Measurements from ENCODE around the gene CHTF8. TPM values are rescaled to one million over a fixed set of nuclear protein-coding genes. Genes with fewer than 3 reads are reported as not detected.

Gene CHTF8
- total and polyA plus RNA-seq, 5 experiments from 2014 or later, result 126 to 192 (median 165) TPM

DNA sequence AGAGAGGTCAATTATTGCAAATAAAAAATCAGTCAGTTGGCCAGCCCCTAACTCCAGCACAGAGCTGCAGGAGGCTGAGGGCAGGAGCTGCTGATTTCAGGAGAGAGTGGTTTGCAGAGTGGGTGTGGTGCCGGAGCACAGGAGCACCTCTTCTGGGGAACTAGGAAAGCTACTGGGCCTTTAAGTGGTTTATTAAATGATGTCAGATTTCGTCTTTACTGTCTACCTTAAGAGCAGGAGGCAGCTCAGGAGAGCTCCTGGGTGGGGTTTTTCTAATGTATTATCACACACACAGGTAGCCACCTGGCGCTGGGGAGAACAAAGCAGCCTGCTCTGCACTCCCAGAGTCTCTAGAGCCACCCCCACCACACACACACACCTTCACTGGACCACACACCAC is 38.4 kb downstream of the CHTF8 start:
- no peaks in the 10 kb centered on the region for H3K36me3 Mint-ChIP-seq
- DNase-seq (no peak), ATAC-seq (no peak)
- peaks cover 0 to 5% (median 1%) of the 10 kb centered on the region in 4 donors for H3K4me1 Mint-ChIP-seq
- H3K27ac Mint-ChIP-seq, result peak overlapping the region in 1 of 10 donors; percentile 34
- no peak overlapping the region for H3K4me3 Mint-ChIP-seq
- POLR2A ChIA-PET, result no interaction called here
- H3K9me3 Mint-ChIP-seq, result no peaks in the 10 kb centered on the region
- no peaks in the 10 kb centered on the region for H3K27me3 Mint-ChIP-seq

DNA sequence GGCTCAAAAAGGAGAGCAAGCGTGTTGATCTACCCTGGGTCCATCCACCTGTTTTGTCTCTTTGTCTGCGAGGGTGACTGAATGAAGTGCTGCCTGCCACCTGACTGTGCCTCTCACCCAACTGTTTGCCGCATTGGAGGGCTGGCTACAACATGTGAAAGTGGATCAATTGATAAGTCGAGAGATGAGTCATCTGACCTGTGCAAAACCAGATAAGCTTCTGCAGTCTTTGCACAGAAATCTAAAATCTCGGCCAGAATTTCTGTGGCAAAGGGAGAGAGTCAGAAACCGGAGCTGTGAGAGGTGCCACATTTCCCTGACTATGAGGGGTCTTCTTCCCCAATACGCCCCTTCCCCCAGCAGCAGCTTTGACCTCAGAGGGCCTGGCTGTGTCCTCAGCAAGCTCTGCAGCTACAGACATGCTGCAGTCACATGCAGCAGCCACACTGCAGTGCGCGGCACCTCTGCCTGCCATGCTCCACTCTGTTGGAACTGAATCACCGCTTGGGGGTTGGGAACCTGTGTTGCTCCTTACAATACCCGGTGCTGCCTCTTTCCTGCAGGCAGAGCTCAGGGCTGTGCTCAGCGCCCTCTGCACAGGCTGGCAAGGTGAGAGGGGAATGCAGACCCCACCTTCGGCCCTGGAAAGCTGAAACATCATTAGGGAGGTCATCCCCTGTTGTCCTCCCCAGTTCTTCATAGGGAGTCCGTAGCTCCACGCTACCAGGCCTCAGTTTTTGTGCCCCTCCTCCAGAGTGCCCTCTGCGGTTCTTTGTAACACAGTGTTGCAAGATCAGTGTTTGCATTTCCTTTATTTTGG is 43.1 kb downstream of the CHTF8 start:
- Mint-ChIP-seq H3K4me3 (no peak overlapping the region), H3K9me3 (no peaks in the 10 kb centered on the region)
- no peak for DNase-seq

DNA sequence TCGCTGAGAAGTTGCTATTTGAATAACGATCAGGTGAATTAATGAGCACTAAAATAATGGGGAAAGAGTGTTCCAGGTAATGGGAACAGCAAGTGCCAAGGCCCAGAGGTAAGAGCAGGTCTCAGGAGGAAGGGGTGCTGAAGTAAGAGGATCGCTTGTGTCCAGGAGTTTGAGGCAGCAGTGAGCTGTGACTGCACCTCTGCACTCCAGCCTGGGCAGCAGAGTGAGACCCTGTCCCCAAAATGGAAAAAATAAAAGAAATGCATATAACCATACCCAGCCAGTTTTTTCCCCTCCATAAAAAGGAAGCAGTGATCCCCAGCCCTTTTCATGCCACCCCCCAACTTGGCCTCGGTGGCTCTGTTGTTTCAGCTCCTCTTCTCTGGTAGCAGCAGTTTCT is 43.7 kb downstream of the CHTF8 start:
- Mint-ChIP-seq H3K9me3 (no peaks in the 10 kb centered on the region), H3K4me3 (no peak overlapping the region), H3K27me3 (no peaks in the 10 kb centered on the region), H3K36me3 (peaks cover 0 to 17% (median 4%) of the 10 kb centered on the region in 3 donors), H3K4me1 (peaks cover 0 to 8% (median 4%) of the 10 kb centered on the region in 4 donors), H3K27ac (peak overlapping the region in 5 of 10 donors; percentile 2 to 71 (median 56))
- DNase-seq, result no peak
- no peak for ATAC-seq
- POLR2A ChIA-PET, result no interaction called here

More for the DNA sequence above, 43.1 kb downstream of the CHTF8 start:
- ATAC-seq, result no peak
- Mint-ChIP-seq H3K4me1 (peaks cover 0 to 8% (median 4%) of the 10 kb centered on the region in 4 donors), H3K27me3 (no peaks in the 10 kb centered on the region), H3K36me3 (peaks cover 0 to 11% (median 4%) of the 10 kb centered on the region in 3 donors), H3K27ac (peak overlapping the region in 5 of 10 donors; percentile 19 to 74 (median 64))
- POLR2A ChIA-PET, result no interaction called here

DNA sequence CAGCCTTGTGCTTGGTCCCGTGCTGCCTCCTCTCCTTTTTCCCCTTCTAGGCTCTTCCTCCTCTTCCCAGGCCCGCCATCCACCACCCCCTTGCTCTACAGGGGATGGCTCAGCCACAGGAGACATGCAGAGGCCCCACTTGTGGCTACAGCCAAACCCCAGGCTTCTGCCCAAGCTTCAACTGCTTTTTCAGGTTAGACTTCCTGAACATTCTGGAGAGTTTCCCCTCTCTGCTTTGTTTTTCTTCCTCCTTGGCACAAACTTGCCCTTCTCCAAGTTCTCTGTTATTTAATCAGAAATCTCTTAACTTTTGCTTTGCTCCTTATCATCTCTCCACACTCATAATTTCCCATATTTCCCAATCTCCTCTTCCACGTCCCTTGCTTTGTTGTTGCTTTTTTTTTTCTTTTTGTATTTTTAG is 45.2 kb downstream of the CHTF8 start:
- DNase-seq (no peak), ATAC-seq (no peak)
- Mint-ChIP-seq H3K27me3 (no peaks in the 10 kb centered on the region), H3K27ac (peak overlapping the region in 5 of 10 donors; percentile 32 to 81 (median 74)), H3K36me3 (peaks cover 0 to 24% (median 8%) of the 10 kb centered on the region in 3 donors), H3K4me1 (peaks cover 0 to 8% (median 4%) of the 10 kb centered on the region in 4 donors), H3K4me3 (no peak overlapping the region), H3K9me3 (no peaks in the 10 kb centered on the region)
- POLR2A ChIA-PET, result no interaction called here

DNA sequence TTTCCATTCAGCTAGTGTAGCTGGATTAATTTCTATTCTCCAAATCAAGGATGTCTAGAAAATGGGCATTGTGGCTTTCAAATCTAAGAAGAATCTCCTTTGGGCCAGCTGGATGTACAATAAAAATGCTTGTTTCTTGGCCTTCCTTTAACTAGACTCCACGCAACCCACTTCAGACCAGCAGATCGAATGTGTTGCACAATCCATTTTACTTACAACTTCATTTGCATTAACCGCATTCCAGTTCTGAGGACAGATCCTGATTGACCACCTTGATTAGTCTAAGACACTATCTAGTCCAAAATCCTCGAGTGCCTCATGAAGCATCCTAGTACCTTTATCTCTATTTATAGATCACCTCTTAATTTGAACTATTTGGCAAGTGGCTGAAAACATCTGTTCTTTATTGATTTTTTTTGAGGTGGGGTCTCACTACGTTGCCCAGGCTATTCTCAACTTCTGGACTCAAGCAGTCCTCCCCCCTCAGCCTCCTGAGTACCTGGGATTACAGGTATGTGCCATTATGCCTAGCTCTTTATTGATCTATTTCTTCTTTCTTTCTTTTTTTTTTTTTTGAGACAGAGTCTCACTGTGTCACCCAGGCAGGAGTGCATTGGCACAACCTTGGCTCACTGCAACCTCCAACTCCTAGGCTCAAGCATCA is 47.2 kb downstream of the CHTF8 start:
- Mint-ChIP-seq H3K4me1 (peaks cover 0 to 8% (median 3%) of the 10 kb centered on the region in 4 donors), H3K27me3 (no peaks in the 10 kb centered on the region), H3K4me3 (no peak overlapping the region), H3K27ac (peak overlapping the region in 2 of 10 donors; percentile 24 to 38), H3K9me3 (no peaks in the 10 kb centered on the region), H3K36me3 (peaks cover 0 to 24% (median 8%) of the 10 kb centered on the region in 3 donors)
- DNase-seq (no peak), ATAC-seq (no peak)
- POLR2A ChIA-PET, result no interaction called here

DNA sequence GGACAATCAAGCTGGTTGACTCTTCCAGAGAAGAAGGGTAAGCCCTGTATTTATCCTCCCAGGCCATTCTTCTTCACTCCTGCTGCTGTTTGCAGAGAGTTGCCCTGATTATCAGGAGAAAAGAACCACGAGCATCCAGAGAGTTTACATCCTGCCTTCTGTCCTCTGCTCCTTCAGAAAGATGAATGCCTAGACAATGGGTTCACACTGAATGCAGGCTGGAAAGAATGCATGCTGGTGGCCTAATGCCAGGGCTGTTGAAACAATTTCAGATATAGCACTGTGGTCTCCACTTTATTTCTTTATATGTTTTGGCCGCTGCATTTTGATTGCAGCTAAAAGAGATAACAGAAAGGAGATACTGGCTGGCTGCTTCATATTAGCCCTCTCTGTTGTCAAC is 48.1 kb downstream of the CHTF8 start:
- H3K4me1 Mint-ChIP-seq, result peaks cover 0 to 6% (median 2%) of the 10 kb centered on the region in 4 donors
- no peaks in the 10 kb centered on the region for H3K27me3 Mint-ChIP-seq
- H3K4me3 Mint-ChIP-seq, result no peak overlapping the region
- no peak overlapping the region for H3K27ac Mint-ChIP-seq
- H3K36me3 Mint-ChIP-seq, result peaks cover 0 to 24% (median 8%) of the 10 kb centered on the region in 3 donors
- no peaks in the 10 kb centered on the region for H3K9me3 Mint-ChIP-seq
- no peak for ATAC-seq
- no peak for DNase-seq
- POLR2A ChIA-PET, result no interaction called here

DNA sequence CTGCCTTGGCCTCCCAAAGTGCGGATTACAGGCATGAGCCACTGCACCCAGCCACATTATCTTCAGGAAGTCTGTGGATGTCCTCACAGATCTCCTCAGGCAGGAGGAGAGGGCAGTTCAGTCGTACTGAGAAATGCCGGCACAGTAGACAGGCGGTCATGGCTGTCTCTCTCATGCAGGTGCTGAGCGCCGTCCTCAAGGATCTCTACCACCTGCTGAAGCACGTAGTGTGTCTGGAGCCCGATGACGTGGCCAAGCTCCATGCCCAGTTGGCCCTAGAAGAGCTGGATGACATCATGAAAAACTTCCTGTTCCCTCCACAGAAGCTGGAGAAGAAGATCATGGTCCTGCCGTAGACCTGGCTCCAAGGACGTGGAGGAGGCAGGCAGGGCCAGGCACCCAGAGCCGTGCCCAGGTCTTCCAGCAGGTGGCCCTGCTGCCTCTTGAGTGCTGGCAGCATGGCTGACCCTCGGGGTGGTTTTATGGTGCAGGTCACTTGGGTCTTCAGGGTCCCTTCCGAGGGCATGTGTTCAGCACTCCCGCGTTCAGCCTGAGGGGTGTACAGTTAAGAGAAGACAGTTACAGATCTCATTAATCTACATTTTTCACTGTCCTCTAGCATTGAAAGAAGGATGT is 49.0 kb downstream of the CHTF8 start:
- ATAC-seq (no peak), DNase-seq (no peak)
- peak overlapping the region in 2 of 10 donors; percentile 10 to 67 for H3K27ac Mint-ChIP-seq
- no peaks in the 10 kb centered on the region for H3K9me3 Mint-ChIP-seq
- H3K4me1 Mint-ChIP-seq, result peaks cover 0 to 4% (median 0%) of the 10 kb centered on the region in 4 donors
- peaks cover 0 to 24% (median 8%) of the 10 kb centered on the region in 3 donors for H3K36me3 Mint-ChIP-seq
- H3K27me3 Mint-ChIP-seq, result no peaks in the 10 kb centered on the region
- H3K4me3 Mint-ChIP-seq, result no peak overlapping the region
- POLR2A ChIA-PET, result no interaction called here

DNA sequence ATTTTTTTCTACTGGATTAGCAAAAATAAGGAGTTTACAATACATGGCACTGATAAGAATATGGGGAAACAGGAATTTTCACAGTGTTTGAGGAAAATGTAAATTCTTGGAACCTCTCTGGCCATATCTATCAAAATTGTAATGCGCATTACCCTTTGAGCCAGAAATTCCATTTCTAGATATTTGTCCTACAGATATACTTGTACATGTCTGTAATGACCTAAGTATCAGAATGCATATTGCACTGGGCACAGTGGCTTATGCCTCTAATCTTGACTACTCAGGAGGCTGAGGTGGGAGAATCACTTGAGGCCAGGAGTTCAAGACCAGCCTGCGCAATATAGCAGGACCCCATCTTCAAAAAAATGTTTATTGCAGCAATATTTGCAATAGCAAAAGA is 52.7 kb downstream of the CHTF8 start:
- DNase-seq (no peak), ATAC-seq (no peak)
- peaks cover 0 to 13% (median 3%) of the 10 kb centered on the region in 3 donors for H3K36me3 Mint-ChIP-seq
- H3K4me3 Mint-ChIP-seq, result no peak overlapping the region
- peak overlapping the region in 1 of 10 donors; percentile 17 for H3K27ac Mint-ChIP-seq
- no peaks in the 10 kb centered on the region for H3K9me3 Mint-ChIP-seq
- no peaks in the 10 kb centered on the region for H3K27me3 Mint-ChIP-seq
- peaks cover 0 to 2% (median 0%) of the 10 kb centered on the region in 4 donors for H3K4me1 Mint-ChIP-seq
- POLR2A ChIA-PET, result no interaction called here

DNA sequence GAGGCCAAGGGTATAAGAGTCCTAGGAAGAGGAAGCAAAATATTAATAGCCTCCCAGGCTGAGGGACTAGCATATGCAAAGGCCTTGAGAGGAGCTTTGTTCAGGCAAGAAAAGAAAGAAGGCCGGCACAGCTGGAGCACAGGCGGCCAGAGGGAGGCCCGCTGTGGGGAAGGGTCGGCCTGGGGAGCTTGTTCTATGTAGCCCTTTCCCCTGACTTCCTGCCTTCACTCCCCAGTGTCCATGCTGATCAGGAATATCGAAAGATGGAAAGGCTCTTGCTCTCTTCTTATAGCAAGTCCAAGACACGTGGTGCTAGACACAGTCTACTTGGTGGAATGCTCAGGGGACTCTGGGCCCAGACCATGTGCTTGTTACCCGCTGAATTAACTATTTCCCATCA is 54.3 kb downstream of the CHTF8 start:
- Mint-ChIP-seq H3K4me3 (no peak overlapping the region), H3K27me3 (no peaks in the 10 kb centered on the region), H3K9me3 (no peaks in the 10 kb centered on the region), H3K36me3 (peaks cover 0 to 2% (median 0%) of the 10 kb centered on the region in 3 donors), H3K27ac (peak overlapping the region in 1 of 10 donors; percentile 25), H3K4me1 (peaks cover 0 to 2% (median 0%) of the 10 kb centered on the region in 4 donors)
- ATAC-seq (no peak), DNase-seq (no peak)
- POLR2A ChIA-PET, result no interaction called here

DNA sequence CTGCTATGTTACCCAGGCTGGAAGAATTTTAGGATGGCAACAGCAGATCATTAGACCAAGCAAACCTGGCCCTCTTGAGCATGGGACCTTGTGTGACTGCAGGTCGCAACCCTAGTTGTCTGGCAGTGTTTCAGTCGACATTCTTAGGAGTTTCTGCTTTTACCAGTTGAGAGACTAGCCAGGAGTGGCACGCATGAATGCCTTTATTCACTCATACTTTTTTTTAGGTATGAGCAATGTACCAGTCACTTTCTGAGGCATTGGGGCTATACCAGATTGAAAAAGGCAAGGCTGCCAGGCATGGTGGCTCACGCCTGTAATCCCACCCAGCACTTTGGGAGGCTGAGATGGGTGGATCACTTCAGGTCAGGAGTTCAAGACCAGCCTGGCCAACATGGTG is 55.1 kb downstream of the CHTF8 start:
- no peak overlapping the region for H3K4me3 Mint-ChIP-seq
- POLR2A ChIA-PET, result no interaction called here
- ATAC-seq, result no peak

DNA sequence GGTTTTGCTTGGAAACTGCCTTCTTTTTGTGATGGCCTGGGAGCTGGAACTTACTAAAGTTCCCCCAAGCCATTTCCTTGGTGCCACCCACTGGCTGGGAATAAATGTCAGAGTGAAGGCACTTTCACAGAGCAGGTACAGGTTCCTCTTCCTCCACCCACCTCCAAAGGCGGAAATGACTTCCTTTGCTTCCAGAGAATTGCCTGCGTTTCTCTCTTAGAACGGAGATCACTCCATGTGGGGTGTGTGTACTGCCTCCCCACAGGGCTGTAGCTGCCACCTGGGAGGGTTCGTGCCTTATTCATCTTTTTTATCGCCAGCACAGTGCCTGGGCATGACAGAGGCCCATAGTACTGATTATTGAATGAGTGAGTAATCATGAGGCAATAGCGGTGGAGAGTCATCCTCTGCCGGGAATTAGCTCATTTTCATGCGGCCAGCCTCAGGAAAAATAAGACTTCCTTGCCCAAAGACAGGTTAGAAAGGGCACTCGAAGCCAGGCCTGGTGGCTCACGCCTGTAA is 59.1 kb downstream of the CHTF8 start:
- H3K4me3 Mint-ChIP-seq, result no peak overlapping the region
- H3K27ac Mint-ChIP-seq, result peak overlapping the region in 2 of 10 donors; percentile 29 to 43
- POLR2A ChIA-PET, result interaction anchor here (0.5 kb wide), 1 partner anchor 668 kb away, joined by 7 read pairs; no protein-coding TSS in a partner anchor
- peaks cover 0 to 11% (median 1%) of the 10 kb centered on the region in 3 donors for H3K36me3 Mint-ChIP-seq
- no peaks in the 10 kb centered on the region for H3K9me3 Mint-ChIP-seq
- peaks cover 0 to 2% (median under 1%) of the 10 kb centered on the region in 4 donors for H3K4me1 Mint-ChIP-seq
- H3K27me3 Mint-ChIP-seq, result no peaks in the 10 kb centered on the region
- ATAC-seq (no peak), DNase-seq (no peak)

More for the DNA sequence above, 55.1 kb downstream of the CHTF8 start:
- Mint-ChIP-seq H3K9me3 (no peaks in the 10 kb centered on the region), H3K27ac (no peak overlapping the region), H3K36me3 (no peaks in the 10 kb centered on the region), H3K27me3 (no peaks in the 10 kb centered on the region), H3K4me1 (peaks cover 0 to 2% (median 0%) of the 10 kb centered on the region in 4 donors)
- no peak for DNase-seq

DNA sequence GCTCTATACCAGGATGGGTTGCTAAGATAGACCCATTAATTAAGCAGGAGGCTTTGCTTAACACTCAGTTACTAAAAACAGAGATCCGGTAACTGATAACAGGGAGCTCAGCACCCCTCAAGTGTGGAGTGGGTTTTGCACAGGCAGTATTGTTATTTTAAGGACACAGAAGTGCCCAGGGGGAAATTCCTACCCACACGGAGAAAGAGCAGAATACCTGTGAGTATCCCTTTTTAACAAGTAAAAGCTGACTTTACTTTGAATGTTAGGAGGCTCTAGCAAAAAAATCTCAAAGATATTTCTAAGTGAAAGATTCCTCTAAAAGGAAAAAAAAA is 59.8 kb downstream of the CHTF8 start:
- Mint-ChIP-seq H3K27ac (peak overlapping the region in 5 of 10 donors; percentile 31 to 74 (median 58)), H3K4me3 (no peak overlapping the region), H3K9me3 (no peaks in the 10 kb centered on the region), H3K4me1 (peaks cover 0 to 2% (median 0%) of the 10 kb centered on the region in 4 donors), H3K27me3 (no peaks in the 10 kb centered on the region), H3K36me3 (peaks cover 0 to 11% (median 3%) of the 10 kb centered on the region in 3 donors)
- POLR2A ChIA-PET, result interaction anchor here (0.5 to 0.7 kb wide), 2 partner anchors 52 to 667 kb away, joined by 3 to 7 read pairs; no protein-coding TSS in a partner anchor
- no peak for ATAC-seq
- DNase-seq, result no peak

All from naive thymus-derived CD8-positive, alpha-beta T cell (primary cell).